ENCODE measurements around the gene CLEC16A.
"Not testable (repeated sequence)": the region's sequence is repeated elsewhere in the genome, so short reads cannot be mapped to it uniquely, and the experiment has no call there.

The CLEC16A gene

DNA sequence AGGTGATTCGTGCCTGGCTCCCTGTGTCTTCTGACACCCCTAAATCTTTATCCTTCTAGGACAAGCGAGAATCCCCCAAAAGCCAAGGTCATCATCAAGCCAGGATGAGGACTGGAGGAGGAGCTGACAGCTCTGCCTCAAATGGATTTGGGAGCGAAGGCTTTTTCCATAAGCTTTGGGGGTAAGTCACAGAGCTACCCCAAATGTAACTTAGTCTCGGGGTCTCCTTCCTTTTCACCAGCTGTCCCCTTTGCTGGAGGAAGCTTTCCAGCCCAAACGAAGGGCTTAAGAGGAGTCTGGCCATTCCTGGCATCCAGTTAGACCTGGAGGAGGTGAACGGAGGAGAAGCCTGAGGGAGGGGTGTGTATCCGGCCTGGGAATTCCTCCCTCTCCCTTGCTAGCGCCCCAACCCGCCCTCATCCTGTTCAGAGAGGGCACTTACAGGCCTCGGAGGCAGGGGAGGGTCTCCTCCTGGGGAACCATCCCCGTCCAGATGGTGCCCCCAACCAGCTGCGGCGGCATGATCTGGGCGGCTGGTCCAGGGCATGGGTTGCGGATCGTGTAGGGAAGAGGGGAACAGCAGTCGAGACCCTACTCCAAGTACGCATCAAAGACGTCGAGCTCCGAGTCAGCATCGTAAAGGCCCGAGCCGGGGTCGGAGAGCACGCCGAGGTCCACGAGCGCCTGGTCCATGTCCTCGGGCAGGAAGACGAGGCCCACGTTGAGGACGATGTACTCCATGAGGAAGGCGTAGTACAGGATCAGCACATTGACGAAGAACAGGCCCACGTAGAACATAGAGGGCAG lies 3.0 kb upstream of the CLEC16A start:
- peaks cover 79% of the 10 kb centered on the region for H3K4me1 Mint-ChIP-seq (ENCODE audit: low read depth)
- H3K27me3 Mint-ChIP-seq: no peaks in the 10 kb centered on the region
- peak overlapping the region; percentile 93 for H3K27ac Mint-ChIP-seq
- H3K4me3 Mint-ChIP-seq: peak overlapping the region; percentile 94
- H3K36me3 Mint-ChIP-seq (ENCODE audit: low read depth): peaks cover 63% of the 10 kb centered on the region
- no peaks in the 10 kb centered on the region for H3K9me3 Mint-ChIP-seq
- DNase-seq: peak; percentile 59

DNA sequence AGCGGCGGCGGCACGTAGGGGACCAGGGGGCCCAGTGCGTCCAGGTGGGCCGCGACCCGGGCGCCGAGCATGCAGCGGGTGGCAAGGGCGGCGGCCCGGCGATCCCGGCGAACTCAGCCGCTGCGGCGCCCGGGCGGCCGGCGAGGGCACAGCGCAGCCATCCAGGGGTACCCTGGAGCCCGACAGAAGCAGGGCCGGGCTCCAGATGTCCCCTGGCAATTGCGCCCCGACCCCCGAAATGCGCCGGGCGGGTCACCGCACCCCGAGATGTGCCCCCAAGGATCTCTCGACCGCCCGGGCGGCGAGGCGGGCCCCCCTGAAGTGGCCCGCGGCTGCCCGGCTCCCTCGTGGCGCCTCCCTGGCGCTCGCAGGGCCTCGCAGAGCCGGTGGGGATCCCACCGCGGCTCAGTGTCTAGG lies 2.4 kb upstream of the CLEC16A start:
- Mint-ChIP-seq H3K4me3 (peak overlapping the region; percentile 94), H3K27ac (peak overlapping the region; percentile 93), H3K4me1 (ENCODE audit: low read depth) (peaks cover 76% of the 10 kb centered on the region), H3K36me3 (ENCODE audit: low read depth) (peaks cover 57% of the 10 kb centered on the region)
- not testable (repeated sequence) for H3K27me3 Mint-ChIP-seq, H3K9me3 Mint-ChIP-seq, DNase-seq

DNA sequence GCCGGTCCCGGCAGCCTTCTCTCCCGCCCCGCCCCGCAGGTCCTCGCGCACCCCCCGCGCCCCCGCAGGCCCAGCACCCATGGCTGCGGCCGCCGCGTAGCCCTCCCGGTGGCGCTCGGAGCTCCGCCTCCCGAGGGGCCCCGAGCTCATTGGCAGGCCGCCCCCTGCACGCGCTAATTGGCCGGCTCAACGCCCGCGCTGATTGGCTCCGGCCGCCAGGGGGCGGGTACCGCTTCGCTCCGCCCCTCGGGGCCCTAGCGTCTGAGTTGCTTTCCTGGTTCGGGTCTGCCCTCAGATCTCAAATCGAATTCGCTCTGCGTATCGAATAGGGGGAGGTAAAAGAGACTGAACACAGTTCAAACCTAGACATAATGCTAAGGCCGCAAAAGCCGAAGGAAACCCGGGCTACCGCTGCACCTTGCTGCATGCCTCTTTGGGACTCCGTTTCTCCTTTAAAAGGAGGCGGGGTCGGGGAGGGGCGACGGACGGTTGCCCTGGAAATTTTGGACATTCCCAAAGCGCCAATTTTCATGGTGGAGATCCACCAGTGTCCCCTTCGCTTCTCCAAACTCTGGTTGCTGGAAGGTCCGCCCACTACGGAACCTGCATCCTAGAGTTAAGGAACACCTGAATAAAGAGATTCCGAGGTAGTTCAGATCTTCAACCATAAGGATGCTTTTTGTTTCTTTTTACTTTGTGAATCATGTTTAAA lies 1.9 kb upstream of the CLEC16A start, which contains the start of gene DEXI:
TSS of gene DEXI (minus strand) at position 117 of the 712 bp plus-strand sequence. CDS start 463 bp downstream, outside the sequence.
- Mint-ChIP-seq H3K27me3 (no peaks in the 10 kb centered on the region), H3K27ac (peak within 1 kb of the TSS; percentile 93), H3K4me3 (peak within 1 kb of the TSS; percentile 94), H3K4me1 (ENCODE audit: low read depth) (peaks cover 76% of the 10 kb centered on the region), H3K36me3 (ENCODE audit: low read depth) (peaks cover 56% of the 10 kb centered on the region), H3K9me3 (no peaks in the 10 kb centered on the region)
- DNase-seq: peak; percentile 97

DNA sequence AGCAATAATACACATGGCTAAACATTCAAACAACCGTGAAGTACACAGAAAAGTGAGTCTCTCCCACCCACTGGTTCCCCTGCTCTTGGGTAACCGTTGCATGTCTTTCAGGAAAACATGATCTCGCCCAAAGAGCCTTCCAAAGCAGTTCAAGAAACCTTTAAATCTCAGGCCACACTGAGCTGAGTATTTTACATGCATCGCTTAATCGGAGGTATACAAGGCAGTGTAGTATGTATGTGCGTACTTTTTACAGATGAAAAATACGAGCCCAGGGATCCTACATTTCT lies 1.4 kb upstream of the CLEC16A start:
- peak overlapping the region; percentile 86 for H3K27ac Mint-ChIP-seq
- H3K4me1 Mint-ChIP-seq (ENCODE audit: low read depth): peaks cover 73% of the 10 kb centered on the region
- no peaks in the 10 kb centered on the region for H3K9me3 Mint-ChIP-seq
- H3K4me3 Mint-ChIP-seq: peak overlapping the region; percentile 94
- DNase-seq: no peak
- no peaks in the 10 kb centered on the region for H3K27me3 Mint-ChIP-seq
- H3K36me3 Mint-ChIP-seq (ENCODE audit: low read depth): peaks cover 52% of the 10 kb centered on the region

DNA sequence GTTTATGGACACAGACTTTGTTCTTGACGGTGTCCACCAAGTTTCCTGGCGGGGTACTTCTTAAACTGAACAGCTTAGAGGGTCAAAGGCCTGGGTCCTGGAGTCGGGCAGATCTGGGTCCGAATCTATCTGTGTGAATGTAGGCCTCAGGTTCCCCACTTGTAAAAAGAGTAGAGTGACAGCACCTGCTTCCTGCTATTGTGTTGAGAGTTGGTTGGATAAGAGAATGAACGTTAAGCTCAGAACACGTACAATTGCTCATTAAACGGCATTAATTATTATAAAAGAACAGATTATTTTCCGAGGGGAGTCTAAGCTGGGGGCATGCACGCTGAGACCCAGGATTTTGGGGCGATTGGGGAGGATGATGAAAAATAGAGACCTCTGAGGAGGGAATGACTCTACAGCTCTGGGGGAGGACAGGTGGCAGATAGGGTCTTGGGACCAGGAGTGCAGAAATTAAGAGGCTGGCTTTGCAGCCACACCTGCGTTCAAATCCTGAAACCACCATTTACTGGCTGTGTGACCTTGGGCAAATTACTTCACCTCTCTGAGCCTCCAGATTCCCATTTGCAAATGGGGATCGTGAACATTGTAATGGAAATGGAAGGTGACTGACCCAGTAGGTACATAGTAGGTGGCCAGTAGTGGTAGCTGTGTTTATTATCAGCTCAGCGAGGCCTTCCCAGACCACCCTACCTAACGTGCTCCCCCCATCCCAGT lies 862 bp downstream of the CLEC16A start:
- DNase-seq: no peak
- Mint-ChIP-seq H3K27ac (peak overlapping the region; percentile 88), H3K4me1 (ENCODE audit: low read depth) (peaks cover 68% of the 10 kb centered on the region), H3K27me3 (no peaks in the 10 kb centered on the region), H3K9me3 (no peaks in the 10 kb centered on the region), H3K36me3 (ENCODE audit: low read depth) (peaks cover 32% of the 10 kb centered on the region), H3K4me3 (peak overlapping the region; percentile 91)

DNA sequence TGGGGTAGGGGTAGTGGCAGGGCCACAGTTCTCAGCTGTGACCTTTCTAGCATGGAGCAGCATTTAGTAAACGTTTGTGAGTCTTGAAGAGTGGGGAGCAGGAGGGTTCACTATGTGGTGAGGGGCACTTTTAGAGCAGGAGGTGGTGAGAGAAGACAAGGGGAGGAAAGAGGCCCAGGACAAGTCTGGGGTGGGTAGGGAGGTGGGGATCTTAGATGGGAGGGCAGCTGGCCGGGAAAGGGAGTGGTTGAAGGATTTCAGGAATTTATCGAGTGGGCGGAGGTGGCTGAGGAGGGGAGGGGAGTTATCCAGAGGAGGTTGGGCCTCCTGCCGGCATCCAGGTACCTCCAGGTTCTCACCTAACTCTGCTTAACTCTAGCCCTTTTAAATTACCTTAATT lies 1.9 kb downstream of the CLEC16A start:
- H3K4me1 Mint-ChIP-seq (ENCODE audit: low read depth): peaks cover 67% of the 10 kb centered on the region
- peaks cover 21% of the 10 kb centered on the region for H3K36me3 Mint-ChIP-seq (ENCODE audit: low read depth)
- DNase-seq: no peak
- H3K4me3 Mint-ChIP-seq: peak overlapping the region; percentile 91
- peak overlapping the region; percentile 22 for H3K27ac Mint-ChIP-seq
- H3K27me3 Mint-ChIP-seq: no peaks in the 10 kb centered on the region
- H3K9me3 Mint-ChIP-seq: no peaks in the 10 kb centered on the region

DNA sequence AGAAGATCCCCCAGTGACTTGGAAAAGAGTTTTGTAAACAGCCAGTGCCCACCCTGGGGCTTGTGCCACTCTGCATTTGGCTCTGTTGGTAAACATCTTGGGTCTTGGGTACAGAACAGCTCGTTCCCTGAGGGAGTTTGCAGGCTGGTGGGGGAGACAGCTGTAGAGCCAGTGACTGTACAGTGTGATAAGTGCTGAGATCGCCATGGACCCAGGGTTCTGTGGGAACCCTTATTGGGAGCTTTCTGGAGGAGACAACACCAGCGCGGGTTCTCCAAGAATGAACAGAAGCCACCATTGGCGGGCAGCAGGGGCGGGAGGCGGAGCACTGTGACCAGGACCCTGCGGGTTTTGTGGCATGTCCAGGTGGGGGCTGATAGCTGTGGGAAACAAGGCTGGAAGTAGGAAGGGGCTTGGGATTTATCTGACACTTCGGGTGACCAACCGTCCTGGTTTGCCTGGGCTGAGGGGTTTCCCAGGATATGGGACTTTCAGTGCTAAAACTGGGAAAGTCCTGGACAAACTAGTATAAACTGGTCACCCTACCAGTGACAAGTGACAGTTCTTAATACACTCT lies 2.9 kb downstream of the CLEC16A start:
- Mint-ChIP-seq H3K4me1 (ENCODE audit: low read depth) (peaks cover 67% of the 10 kb centered on the region), H3K27ac (no peak overlapping the region), H3K27me3 (no peaks in the 10 kb centered on the region), H3K4me3 (no peak overlapping the region), H3K9me3 (no peaks in the 10 kb centered on the region), H3K36me3 (ENCODE audit: low read depth) (peaks cover 18% of the 10 kb centered on the region)
- no peak for DNase-seq

DNA sequence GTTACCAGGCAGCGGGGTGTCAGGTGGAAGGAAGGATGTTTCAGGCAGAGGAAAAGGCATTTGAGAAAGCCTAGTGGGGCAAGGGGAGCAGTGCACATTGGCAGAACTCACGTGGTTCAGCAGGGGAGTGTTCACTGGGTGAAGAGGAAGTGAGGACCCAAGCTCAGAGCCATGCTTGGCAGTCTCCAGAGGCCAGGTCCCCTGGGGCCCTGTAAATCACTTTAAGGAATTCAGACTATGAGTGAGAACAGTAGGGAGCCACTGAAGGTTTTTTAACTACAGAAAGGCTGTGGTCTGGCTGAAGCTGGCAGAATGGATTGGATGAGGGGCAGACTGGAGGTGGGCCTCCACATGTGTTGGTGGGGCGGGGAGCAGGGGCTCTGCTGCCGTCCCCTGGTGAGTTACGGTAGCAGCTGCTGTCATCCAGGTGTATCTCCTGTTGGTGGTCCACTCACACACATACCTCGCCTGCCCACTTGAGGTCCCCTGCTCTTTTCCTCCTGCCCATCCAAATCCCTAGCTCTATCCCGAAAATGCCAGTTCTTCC lies 5.1 kb downstream of the CLEC16A start:
- H3K36me3 Mint-ChIP-seq (ENCODE audit: low read depth): peaks cover 16% of the 10 kb centered on the region
- H3K4me3 Mint-ChIP-seq: no peak overlapping the region
- H3K9me3 Mint-ChIP-seq: no peaks in the 10 kb centered on the region
- peaks cover 58% of the 10 kb centered on the region for H3K4me1 Mint-ChIP-seq (ENCODE audit: low read depth)
- H3K27me3 Mint-ChIP-seq: no peaks in the 10 kb centered on the region
- peak overlapping the region; percentile 68 for H3K27ac Mint-ChIP-seq
- DNase-seq: no peak

DNA sequence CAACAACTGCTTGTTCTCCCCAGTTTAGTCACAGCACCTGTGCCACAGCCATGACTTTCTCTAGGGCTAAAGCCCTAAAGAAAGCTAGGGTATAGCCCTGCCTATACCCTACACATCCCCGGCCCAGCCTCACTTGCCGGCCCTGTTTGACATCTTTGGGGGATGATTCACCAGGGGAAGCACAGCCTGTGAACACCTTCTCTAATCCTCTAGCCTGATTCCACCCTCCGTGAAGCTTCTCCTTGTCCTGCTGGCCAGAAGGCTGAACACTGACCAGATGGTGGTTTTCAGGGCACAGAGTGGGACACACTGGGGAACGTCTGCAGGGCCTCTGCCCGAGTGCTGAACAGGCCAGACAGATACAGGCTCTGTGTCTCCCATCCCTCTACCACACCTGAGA lies 6.0 kb downstream of the CLEC16A start:
- Mint-ChIP-seq H3K9me3 (no peaks in the 10 kb centered on the region), H3K27ac (no peak overlapping the region), H3K27me3 (no peaks in the 10 kb centered on the region), H3K36me3 (ENCODE audit: low read depth) (peaks cover 10% of the 10 kb centered on the region), H3K4me1 (ENCODE audit: low read depth) (peaks cover 61% of the 10 kb centered on the region), H3K4me3 (no peak overlapping the region)
- no peak for DNase-seq

DNA sequence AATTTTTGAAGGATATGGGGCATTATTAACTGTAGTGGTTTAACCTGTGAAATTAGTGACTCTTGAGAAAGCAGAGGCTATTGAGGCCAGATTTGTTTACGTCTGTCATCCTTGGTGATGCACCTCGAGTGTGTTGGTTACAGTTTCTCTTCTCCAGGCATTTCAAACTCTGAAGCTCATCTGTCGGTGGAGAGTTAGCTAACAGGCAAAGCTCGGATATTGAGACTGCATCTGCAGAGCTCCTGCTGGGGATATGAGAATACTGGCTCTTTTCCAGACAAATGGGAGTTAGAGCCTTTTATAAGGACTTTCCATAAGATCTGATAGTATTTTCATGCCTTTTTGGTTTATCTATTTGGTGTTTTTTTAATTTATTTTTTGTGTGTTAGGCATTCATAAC lies 6.7 kb downstream of the CLEC16A start:
- H3K27ac Mint-ChIP-seq: peak overlapping the region; percentile 35
- no peak for DNase-seq
- H3K4me1 Mint-ChIP-seq (ENCODE audit: low read depth): peaks cover 61% of the 10 kb centered on the region
- H3K9me3 Mint-ChIP-seq: no peaks in the 10 kb centered on the region
- H3K27me3 Mint-ChIP-seq: no peaks in the 10 kb centered on the region
- no peak overlapping the region for H3K4me3 Mint-ChIP-seq
- H3K36me3 Mint-ChIP-seq (ENCODE audit: low read depth): peaks cover 13% of the 10 kb centered on the region

DNA sequence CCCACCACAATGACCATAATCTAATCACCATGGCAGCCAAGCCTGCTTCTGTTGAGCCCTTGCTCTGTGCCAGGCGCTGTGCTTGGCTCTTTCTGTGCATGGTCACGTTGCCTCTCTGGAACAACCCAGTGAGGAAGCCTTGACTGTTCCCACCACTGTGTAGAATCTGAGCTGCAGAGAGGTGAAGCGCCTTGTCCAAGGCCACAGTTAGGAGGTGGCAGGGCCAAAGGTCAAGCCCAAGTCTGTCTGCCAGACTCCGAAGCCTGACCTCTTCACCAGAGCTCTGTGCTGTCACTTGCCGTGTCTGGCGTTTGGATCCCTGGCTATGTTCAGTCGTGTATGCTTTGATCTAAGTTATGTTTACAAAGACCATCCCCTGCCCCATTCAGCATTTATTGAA lies 10.5 kb downstream of the CLEC16A start:
- no peak overlapping the region for H3K4me3 Mint-ChIP-seq
- no peaks in the 10 kb centered on the region for H3K9me3 Mint-ChIP-seq
- H3K27ac Mint-ChIP-seq: peak overlapping the region; percentile 70
- no peaks in the 10 kb centered on the region for H3K27me3 Mint-ChIP-seq
- H3K4me1 Mint-ChIP-seq (ENCODE audit: low read depth): peaks cover 64% of the 10 kb centered on the region
- H3K36me3 Mint-ChIP-seq (ENCODE audit: low read depth): peaks cover 25% of the 10 kb centered on the region
- DNase-seq: no peak

DNA sequence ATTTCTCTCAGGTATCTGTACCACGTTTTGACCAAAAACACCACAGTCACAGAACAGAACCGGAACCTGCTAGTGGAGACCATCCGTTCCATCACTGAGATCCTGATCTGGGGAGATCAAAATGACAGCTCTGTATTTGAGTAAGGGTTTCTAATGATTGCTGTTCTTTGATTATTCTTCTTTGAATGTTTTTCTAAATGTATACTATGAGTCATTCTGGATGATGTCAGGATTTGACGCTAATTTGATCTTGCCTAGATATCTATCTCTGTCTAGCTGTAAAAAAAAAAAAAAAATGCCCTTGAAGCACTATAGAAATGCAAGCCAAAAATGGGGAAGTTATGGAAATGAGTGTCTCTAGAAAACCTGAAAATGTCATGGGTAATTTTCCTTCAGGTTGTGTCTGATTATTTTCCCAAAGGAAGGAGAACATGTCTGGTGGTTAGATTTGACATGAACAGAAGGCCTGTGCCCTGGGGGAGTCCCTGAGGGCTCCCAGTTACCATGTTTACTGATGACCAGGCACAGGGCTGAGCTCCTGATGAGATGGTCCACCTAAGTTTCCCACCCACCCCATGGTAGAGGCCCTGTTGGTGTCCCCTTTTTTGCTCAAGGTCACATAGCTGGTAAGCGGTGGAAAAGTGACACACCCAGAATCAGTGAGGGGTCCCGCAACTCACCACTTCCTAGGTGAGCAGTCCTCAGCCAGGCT lies 13.6 kb downstream of the CLEC16A start:
- Mint-ChIP-seq H3K4me3 (peak overlapping the region; percentile 3), H3K4me1 (ENCODE audit: low read depth) (peaks cover 77% of the 10 kb centered on the region), H3K27me3 (no peaks in the 10 kb centered on the region), H3K9me3 (no peaks in the 10 kb centered on the region), H3K36me3 (ENCODE audit: low read depth) (peaks cover 52% of the 10 kb centered on the region), H3K27ac (peak overlapping the region; percentile 85)
- no peak for DNase-seq

DNA sequence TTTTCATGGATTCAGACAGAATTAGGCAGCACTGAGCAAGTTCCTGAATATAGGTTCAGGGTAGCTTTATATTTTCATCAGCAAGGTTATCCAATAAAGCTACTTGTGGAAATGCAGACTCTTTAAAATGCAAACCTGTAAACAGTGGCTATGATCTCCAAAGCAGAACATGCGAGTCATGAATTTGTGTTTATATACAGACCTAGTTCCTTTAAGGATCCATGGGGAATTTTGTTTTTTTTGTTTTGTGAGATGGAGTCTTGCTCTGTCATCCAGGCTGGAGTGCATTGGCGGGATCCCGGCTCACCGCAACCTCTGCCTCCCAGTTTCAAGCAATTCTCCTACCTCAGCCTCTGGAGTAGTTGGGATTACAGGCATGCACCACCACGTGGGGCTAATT lies 14.8 kb downstream of the CLEC16A start:
- H3K27ac Mint-ChIP-seq: peak overlapping the region; percentile 85
- H3K9me3 Mint-ChIP-seq: no peaks in the 10 kb centered on the region
- peaks cover 85% of the 10 kb centered on the region for H3K4me1 Mint-ChIP-seq (ENCODE audit: low read depth)
- H3K36me3 Mint-ChIP-seq (ENCODE audit: low read depth): peaks cover 64% of the 10 kb centered on the region
- no peak overlapping the region for H3K4me3 Mint-ChIP-seq
- no peak for DNase-seq
- H3K27me3 Mint-ChIP-seq: no peaks in the 10 kb centered on the region

DNA sequence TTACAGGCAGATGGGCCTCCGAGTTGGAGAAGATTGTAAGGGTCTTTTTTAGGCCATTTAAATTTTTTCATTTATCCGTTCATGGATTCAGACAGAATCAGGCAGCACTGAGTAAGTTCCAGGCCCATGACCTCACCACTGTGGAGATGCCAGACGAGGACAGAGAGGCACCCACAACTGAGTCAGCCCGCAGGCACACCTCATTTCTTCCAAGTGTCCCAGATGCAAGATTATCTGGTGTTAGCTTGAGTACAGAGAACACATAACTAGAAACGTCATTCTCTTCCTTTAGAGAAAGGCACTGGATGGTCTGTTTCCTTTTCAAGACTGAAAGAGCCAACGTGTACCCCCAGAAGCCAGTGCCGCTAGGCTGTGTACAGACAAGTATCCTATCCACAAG lies 16.9 kb downstream of the CLEC16A start:
- no peak for DNase-seq
- peaks cover 85% of the 10 kb centered on the region for H3K4me1 Mint-ChIP-seq (ENCODE audit: low read depth)
- no peaks in the 10 kb centered on the region for H3K27me3 Mint-ChIP-seq
- H3K4me3 Mint-ChIP-seq: no peak overlapping the region
- peaks cover 5% of the 10 kb centered on the region for H3K9me3 Mint-ChIP-seq
- peak overlapping the region; percentile 44 for H3K27ac Mint-ChIP-seq
- H3K36me3 Mint-ChIP-seq (ENCODE audit: low read depth): peaks cover 76% of the 10 kb centered on the region

Data from activated T-cell treated with anti-CD3 and anti-CD28 coated beads, Interleukin-2, amount 50 U/mL, for 24 hours (primary cell).